ENCODE results near the gene NFS1.
"Not testable (repeated sequence)": the region's sequence is repeated elsewhere in the genome, so short reads cannot be mapped to it uniquely, and the experiment has no call there.

Gene NFS1

GRCh38 chr20:35729836-35730582, 30.9 kb upstream of the NFS1 start:
- TF ChIP-seq PAX5 (IDR thresholded peaks at IDR 0.05; ENCODE audit: insufficient read depth, low read length, severe bottlenecking) (no peak), POU2F2 (IDR thresholded peaks at IDR 0.05; ENCODE audit: low read depth, low read length) (no peak)
- DNase-seq (ENCODE audit: insufficient read length, low spot score) (no peak), FAIRE-seq (no peak)

GRCh38 chr20:35729283-35729807, 30.2 kb upstream of the NFS1 start:
- FAIRE-seq: no peak

GRCh38 chr20:35726842-35727711, 27.9 kb upstream of the NFS1 start:
- no peak for TF ChIP-seq TAF1 (IDR thresholded peaks at IDR 0.05; ENCODE audit: low read depth, low read length)
- TF ChIP-seq POLR2A (IDR thresholded peaks at IDR 0.05; ENCODE audit: low read depth, low read length): peak; percentile 49; the same call in 1 of the 2 replicates
- no peak for FAIRE-seq
- DNase-seq (ENCODE audit: insufficient read length, low spot score): no peak

More at GRCh38 chr20:35729283-35729807, 30.2 kb upstream of the NFS1 start:
- TF ChIP-seq PAX5 (IDR thresholded peaks at IDR 0.05; ENCODE audit: insufficient read depth, low read length, severe bottlenecking) (no peak), POLR2A (IDR thresholded peaks at IDR 0.05; ENCODE audit: low read depth, low read length) (0 out of 2 replicates have a peak, but pooled peaks have one; percentile 17), POLR2AphosphoS5 (IDR thresholded peaks at IDR 0.05; ENCODE audit: low read depth, low read length) (no peak)
- no peak for DNase-seq (ENCODE audit: insufficient read length, low spot score)

- TF ChIP-seq TAF1 (IDR thresholded peaks at IDR 0.05; ENCODE audit: low read depth, low read length): no peak
- peak; percentile 53 for TF ChIP-seq POLR2AphosphoS5 (IDR thresholded peaks at IDR 0.05; ENCODE audit: low read depth, low read length)
- TF ChIP-seq POLR2A (IDR thresholded peaks at IDR 0.05; ENCODE audit: low read depth, low read length): peak; percentile 19; the same call in 1 of the 2 replicates
- DNase-seq (ENCODE audit: insufficient read length, low spot score) (no peak), FAIRE-seq (no peak)
These were observed 25.4 kb upstream of the NFS1 start for GRCh38 chr20:35724321-35725230.

- not testable (repeated sequence) for DNase-seq (ENCODE audit: insufficient read length, low spot score); FAIRE-seq
These were observed 24.6 kb upstream of the NFS1 start for GRCh38 chr20:35723652-35724320.

GRCh38 chr20:35723275-35723639, 24.1 kb upstream of the NFS1 start:
- not testable (repeated sequence) for FAIRE-seq; DNase-seq (ENCODE audit: insufficient read length, low spot score)

GRCh38 chr20:35721621-35722020, 22.5 kb upstream of the NFS1 start:
- FAIRE-seq (no peak), DNase-seq (ENCODE audit: insufficient read length, low spot score) (no peak)
- TF ChIP-seq PAX5 (IDR thresholded peaks at IDR 0.05; ENCODE audit: insufficient read depth, low read length, severe bottlenecking): no peak
- TF ChIP-seq SPI1 (IDR thresholded peaks at IDR 0.05; ENCODE audit: low read depth, low read length): 0 out of 2 replicates have a peak, but pooled peaks have one; percentile 11
- TF ChIP-seq TAF1 (IDR thresholded peaks at IDR 0.05; ENCODE audit: low read depth, low read length): no peak
- peak; percentile 61 for TF ChIP-seq POLR2A (IDR thresholded peaks at IDR 0.05; ENCODE audit: low read depth, low read length)
- TF ChIP-seq POLR2AphosphoS5 (IDR thresholded peaks at IDR 0.05; ENCODE audit: low read depth, low read length): no peak; the same call in 1 of the 2 replicates
- no peak for TF ChIP-seq POU2F2 (IDR thresholded peaks at IDR 0.05; ENCODE audit: low read depth, low read length)

- DNase-seq (ENCODE audit: insufficient read length, low spot score) (no peak), FAIRE-seq (no peak)
- TF ChIP-seq POU2F2 (IDR thresholded peaks at IDR 0.05; ENCODE audit: low read depth, low read length) (no peak), PAX5 (IDR thresholded peaks at IDR 0.05; ENCODE audit: insufficient read depth, low read length, severe bottlenecking) (no peak), POLR2AphosphoS5 (IDR thresholded peaks at IDR 0.05; ENCODE audit: low read depth, low read length) (no peak)
These were observed 22.1 kb upstream of the NFS1 start for GRCh38 chr20:35721219-35721618.

- DNase-seq (ENCODE audit: insufficient read length, low spot score) (no peak), FAIRE-seq (no peak)
- 0 out of 2 replicates have a peak, but pooled peaks have one; percentile 23 for TF ChIP-seq TAF1 (IDR thresholded peaks at IDR 0.05; ENCODE audit: low read depth, low read length)
- no peak for TF ChIP-seq SPI1 (IDR thresholded peaks at IDR 0.05; ENCODE audit: low read depth, low read length)
- peak; percentile 33; the same call in 1 of the 2 replicates for TF ChIP-seq POLR2A (IDR thresholded peaks at IDR 0.05; ENCODE audit: low read depth, low read length)
- TF ChIP-seq POU2F2 (IDR thresholded peaks at IDR 0.05; ENCODE audit: low read depth, low read length): peak; percentile 29; the same call in 1 of the 2 replicates
- TF ChIP-seq PAX5 (IDR thresholded peaks at IDR 0.05; ENCODE audit: insufficient read depth, low read length, severe bottlenecking): no peak
- 0 out of 2 replicates have a peak, but pooled peaks have one; percentile 32 for TF ChIP-seq POLR2AphosphoS5 (IDR thresholded peaks at IDR 0.05; ENCODE audit: low read depth, low read length)
These were observed 21.3 kb upstream of the NFS1 start for GRCh38 chr20:35720165-35721123.
